Lung (tissue), 12 donors: ENCODE results near the gene FRAS1. TPM values are rescaled to one million over a fixed set of nuclear protein-coding genes. Genes with fewer than 3 reads are reported as not detected.

Experiments
- ATAC-seq: fragments of 200-7000 bp; cut with Tn5 transposase; one replicate; pipeline ENCODE4 v1.9.1; 2020; ENCODE audit warnings: moderate number of reproducible peaks; ENCODE audit not compliant: insufficient read depth, low FRiP score
- DNase-seq, 3 donors: peaks; one replicate each; pipeline ENCODE4 v3.0.0-alpha.2; 2013 to 2017
- H3K27ac ChIP-seq, 2 donors: one replicate each; pipeline ENCODE4 v1.5.1; 2013; ENCODE audit warnings: mild to moderate bottlenecking in 2 of 2, moderate library complexity in 2 of 2, control low read depth in 1 of 2, inconsistent platforms in 1 of 2, low read depth in 1 of 2, low read length in 1 of 2
- H3K27me3 ChIP-seq, 3 donors: one replicate each; pipeline ENCODE4 v1.5.1; 2013; ENCODE audit warnings: low read length in 2 of 3; ENCODE audit not compliant: control insufficient read depth in 3 of 3, insufficient read depth in 3 of 3
- H3K36me3 ChIP-seq, 4 donors: one replicate each; pipeline ENCODE4 v1.5.1; 2013; ENCODE audit warnings: low read length in 4 of 4, mild to moderate bottlenecking in 1 of 4, moderate library complexity in 1 of 4; ENCODE audit not compliant: control insufficient read depth in 4 of 4, insufficient read depth in 4 of 4
- H3K4me1 ChIP-seq, 5 donors: one replicate each; pipeline ENCODE4 v1.5.1; 2013; ENCODE audit warnings: low read length in 5 of 5, mild to moderate bottlenecking in 2 of 5, moderate library complexity in 1 of 5; ENCODE audit not compliant: control insufficient read depth in 5 of 5, insufficient read depth in 5 of 5
- H3K4me3 ChIP-seq: one replicate; pipeline ENCODE4 v1.5.1; 2013; ENCODE audit warnings: mild to moderate bottlenecking, control low read depth, moderate library complexity
- H3K9ac ChIP-seq, 2 donors: one replicate each; pipeline ENCODE4 v1.5.1; 2013; ENCODE audit warnings: low read length in 2 of 2, control low read depth in 1 of 2; ENCODE audit not compliant: insufficient read depth in 1 of 2
- H3K9me3 ChIP-seq, 4 donors: one replicate each; pipeline ENCODE4 v1.5.1; 2013; ENCODE audit warnings: low read length in 3 of 4, mild to moderate bottlenecking in 1 of 4, moderate library complexity in 1 of 4; ENCODE audit not compliant: control insufficient read depth in 4 of 4, insufficient read depth in 3 of 4
- CTCF ChIP-seq: IDR thresholded peaks from 2 replicates; pipeline ENCODE4 v1.5.1; 2012; ENCODE audit warnings: mild to moderate bottlenecking; ENCODE audit errors: control extremely low read depth, extremely low read depth
- WGBS, 2 donors: extraction: QIAGEN DNeasy Blood & Tissue Kit; methylation state at CpG; one replicate each; pipeline ENCODE4 v1.1.7; 2013; 5-methylcytosine and 5-hydroxymethylcytosine counted together
- polyA plus RNA-seq, 2 donors: library from polyadenylated mRNA; stranded (reverse); fragments of 200-250 nt; gene quantifications; one replicate each; pipeline ENCODE4 v1.2.1, GENCODE V29; 2013
- total RNA-seq, 2 donors: library from RNA; depleted of rRNA in 1 of 2; stranded (reverse); fragments of >200 nt in 1 of 2; gene quantifications; one replicate each; pipeline ENCODE4 v1.2.1, GENCODE V29; 2014 to 2021
- donor health status: control.
- donor health status: control.
- donor health status: Bipolar disorder and iron deficiency.
- donor health status: healthy.
- donor health status: DM: yes; HTN: yes; CAD: no.

FRAS1 gene
- total and polyA plus RNA-seq, 4 donors = 0.45 to 53.8 (median 6.9) TPM

GRCh38 chr4:78441756-78442155, 384.6 kb downstream of the FRAS1 start:
- Histone ChIP-seq H3K4me3 (no peak overlapping the region), H3K9ac (no peak overlapping the region), H3K27me3 (no peaks in the 10 kb centered on the region), H3K4me1 (no peaks in the 10 kb centered on the region), H3K36me3 (peaks cover 0 to 10% (median 2%) of the 10 kb centered on the region in 4 donors), H3K9me3 (no peaks in the 10 kb centered on the region), H3K27ac (no peak overlapping the region)
- 93 to 100% methylated on average over 2 of the region's 2 CpGs for WGBS, 2 donors
- ATAC-seq (no peak), DNase-seq (no peak)
- no peak for TF ChIP-seq CTCF

GRCh38 chr4:78446619-78447018, 389.5 kb downstream of the FRAS1 start:
- Histone ChIP-seq H3K9ac (no peak overlapping the region), H3K27me3 (no peaks in the 10 kb centered on the region), H3K4me1 (no peaks in the 10 kb centered on the region), H3K4me3 (no peak overlapping the region), H3K36me3 (peaks cover 0 to 18% (median 0%) of the 10 kb centered on the region in 4 donors), H3K27ac (no peak overlapping the region), H3K9me3 (no peaks in the 10 kb centered on the region)
- 77 to 84% methylated on average over 5 of the region's 5 CpGs for WGBS, 2 donors
- ATAC-seq (no peak), DNase-seq (no peak)
- TF ChIP-seq CTCF = no peak

GRCh38 chr4:78451407-78451806, 394.3 kb downstream of the FRAS1 start:
- 60 to 74% methylated on average over 3 of the region's 3 CpGs for WGBS, 2 donors

More at GRCh38 chr4:78451407-78451806, 394.3 kb downstream of the FRAS1 start:
- Histone ChIP-seq H3K27me3 (no peaks in the 10 kb centered on the region), H3K9ac (no peak overlapping the region), H3K4me3 (no peak overlapping the region), H3K4me1 (no peaks in the 10 kb centered on the region), H3K9me3 (no peaks in the 10 kb centered on the region), H3K36me3 (peaks cover 0 to 24% (median under 1%) of the 10 kb centered on the region in 4 donors), H3K27ac (no peak overlapping the region)
- DNase-seq (no peak), ATAC-seq (no peak)
- TF ChIP-seq CTCF = no peak
